Measurements from ENCODE around the gene ACADSB. TPM values are rescaled to one million over a fixed set of nuclear protein-coding genes. Genes with fewer than 3 reads are reported as not detected.

Gene ACADSB
- total RNA-seq, 2 donors from 2014 or later, result 17.6 to 69.3 TPM

GRCh38 chr10:122986335-122986734, 22.5 kb upstream of the ACADSB start:
- H3K36me3 ChIP-seq, result no peaks in the 10 kb centered on the region
- H3K27me3 ChIP-seq, result no peaks in the 10 kb centered on the region
- H3K4me3 ChIP-seq, result no peak overlapping the region
- no peak for DNase-seq
- H3K9ac ChIP-seq (ENCODE audit: low read depth in 2 of 2, low read length in 2 of 2), result no peak overlapping the region
- no peak overlapping the region for H3K27ac ChIP-seq
- no peaks in the 10 kb centered on the region for H3K9me3 ChIP-seq
- TF ChIP-seq, protein P1, sequence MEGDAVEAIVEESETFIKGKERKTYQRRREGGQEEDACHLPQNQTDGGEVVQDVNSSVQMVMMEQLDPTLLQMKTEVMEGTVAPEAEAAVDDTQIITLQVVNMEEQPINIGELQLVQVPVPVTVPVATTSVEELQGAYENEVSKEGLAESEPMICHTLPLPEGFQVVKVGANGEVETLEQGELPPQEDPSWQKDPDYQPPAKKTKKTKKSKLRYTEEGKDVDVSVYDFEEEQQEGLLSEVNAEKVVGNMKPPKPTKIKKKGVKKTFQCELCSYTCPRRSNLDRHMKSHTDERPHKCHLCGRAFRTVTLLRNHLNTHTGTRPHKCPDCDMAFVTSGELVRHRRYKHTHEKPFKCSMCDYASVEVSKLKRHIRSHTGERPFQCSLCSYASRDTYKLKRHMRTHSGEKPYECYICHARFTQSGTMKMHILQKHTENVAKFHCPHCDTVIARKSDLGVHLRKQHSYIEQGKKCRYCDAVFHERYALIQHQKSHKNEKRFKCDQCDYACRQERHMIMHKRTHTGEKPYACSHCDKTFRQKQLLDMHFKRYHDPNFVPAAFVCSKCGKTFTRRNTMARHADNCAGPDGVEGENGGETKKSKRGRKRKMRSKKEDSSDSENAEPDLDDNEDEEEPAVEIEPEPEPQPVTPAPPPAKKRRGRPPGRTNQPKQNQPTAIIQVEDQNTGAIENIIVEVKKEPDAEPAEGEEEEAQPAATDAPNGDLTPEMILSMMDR (IDR thresholded peaks at IDR 0.05), result no peak
- intact Hi-C loops (cut with DNase I), result loop anchor here (10.0 kb wide), 1 partner anchor 168 kb away; the partner anchor contains the start of gene BUB3
- no peaks in the 10 kb centered on the region for H3K4me1 ChIP-seq

GRCh38 chr10:122988501-122988900, 20.3 kb upstream of the ACADSB start:
- Histone ChIP-seq H3K27me3 (no peaks in the 10 kb centered on the region), H3K9me3 (no peaks in the 10 kb centered on the region), H3K4me3 (no peak overlapping the region), H3K9ac (ENCODE audit: low read depth in 2 of 2, low read length in 2 of 2) (no peak overlapping the region), H3K4me1 (no peaks in the 10 kb centered on the region), H3K27ac (no peak overlapping the region), H3K36me3 (no peaks in the 10 kb centered on the region)
- DNase-seq, result no peak
- intact Hi-C loops (cut with DNase I), result loop anchor here (10.0 kb wide), 1 partner anchor 166 kb away; the partner anchor contains the start of gene BUB3
- TF ChIP-seq, protein P1 (IDR thresholded peaks at IDR 0.05), result no peak

GRCh38 chr10:122990278-122990677, 18.5 kb upstream of the ACADSB start:
- intact Hi-C loops (cut with DNase I), result no loop called here
- TF ChIP-seq, protein P1 (IDR thresholded peaks at IDR 0.05), result no peak
- DNase-seq, result no peak
- Histone ChIP-seq H3K27ac (no peak overlapping the region), H3K4me1 (no peaks in the 10 kb centered on the region), H3K27me3 (no peaks in the 10 kb centered on the region), H3K36me3 (peaks cover 3% of the 10 kb centered on the region), H3K9ac (ENCODE audit: low read depth in 2 of 2, low read length in 2 of 2) (no peak overlapping the region), H3K9me3 (no peaks in the 10 kb centered on the region), H3K4me3 (no peak overlapping the region)

DNA sequence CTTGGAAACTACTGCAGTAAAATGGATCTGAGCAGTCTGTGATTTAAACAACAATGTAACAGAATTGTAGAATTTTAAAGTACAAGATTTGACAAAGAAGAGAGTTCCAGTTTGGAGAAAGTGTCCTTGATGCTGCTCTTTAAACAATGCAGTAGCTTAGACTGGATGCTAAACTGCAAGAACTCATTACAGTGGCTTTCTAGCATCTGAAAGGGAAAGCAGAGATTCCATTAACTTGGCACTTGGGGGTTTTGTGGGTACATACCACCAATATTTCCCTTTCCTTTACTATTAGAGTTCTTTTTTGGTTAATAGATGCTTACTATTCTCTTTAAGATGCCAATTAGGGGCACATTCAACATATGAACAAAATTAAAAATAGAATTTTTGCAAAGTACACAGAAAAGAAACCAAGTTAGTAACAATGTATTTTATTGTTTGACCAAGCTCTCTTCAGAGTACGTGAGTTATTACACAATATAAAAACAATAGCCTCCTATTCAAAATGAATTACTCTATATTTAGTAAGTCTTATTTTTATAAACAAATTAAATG, 16.7 kb upstream of the ACADSB start:
- peaks cover 3% of the 10 kb centered on the region for H3K36me3 ChIP-seq
- intact Hi-C loops (cut with DNase I), result no loop called here

DNA sequence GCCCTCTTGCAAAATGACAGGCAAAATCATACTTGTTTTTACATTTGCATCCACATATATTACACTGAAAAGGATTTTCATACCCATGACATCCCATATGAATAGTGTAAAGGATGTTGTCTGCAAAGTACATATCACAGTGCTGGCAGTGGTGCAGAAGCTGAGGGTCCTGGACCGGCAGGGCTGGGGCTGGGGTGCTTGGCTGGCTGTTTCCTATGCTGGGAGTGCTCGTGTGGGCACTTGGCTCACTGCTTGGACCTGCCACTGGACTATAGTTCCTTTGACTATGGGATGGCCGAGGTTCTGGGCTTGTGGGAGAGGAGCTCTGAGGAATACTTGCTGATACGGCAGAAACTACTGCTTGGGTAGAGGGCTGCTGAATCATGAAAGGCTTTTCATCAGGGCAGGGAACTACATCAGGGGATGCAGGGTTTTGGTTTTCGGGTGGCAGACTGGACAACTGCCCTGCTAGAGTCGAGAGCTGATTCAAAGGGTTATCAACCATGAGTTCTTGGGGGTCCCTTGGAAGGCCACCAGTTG, 14.9 kb upstream of the ACADSB start:
- H3K4me1 ChIP-seq, result no peaks in the 10 kb centered on the region
- peaks cover 3% of the 10 kb centered on the region for H3K36me3 ChIP-seq
- TF ChIP-seq, protein P1 (IDR thresholded peaks at IDR 0.05), result no peak
- intact Hi-C loops (cut with DNase I), result no loop called here
- H3K9me3 ChIP-seq, result no peaks in the 10 kb centered on the region
- no peak for DNase-seq
- H3K4me3 ChIP-seq, result no peak overlapping the region
- H3K27me3 ChIP-seq, result no peaks in the 10 kb centered on the region
- H3K9ac ChIP-seq (ENCODE audit: low read depth in 2 of 2, low read length in 2 of 2), result no peak overlapping the region
- no peak overlapping the region for H3K27ac ChIP-seq

More for the DNA sequence above, 16.7 kb upstream of the ACADSB start:
- no peaks in the 10 kb centered on the region for H3K4me1 ChIP-seq
- TF ChIP-seq, protein P1 (IDR thresholded peaks at IDR 0.05), result no peak
- H3K27me3 ChIP-seq, result no peaks in the 10 kb centered on the region
- H3K9ac ChIP-seq (ENCODE audit: low read depth in 2 of 2, low read length in 2 of 2), result no peak overlapping the region
- DNase-seq, result no peak
- H3K9me3 ChIP-seq, result no peaks in the 10 kb centered on the region
- H3K4me3 ChIP-seq, result no peak overlapping the region
- no peak overlapping the region for H3K27ac ChIP-seq

Data from colonic mucosa (tissue), 4 donors.